SK-N-MC (cell line): ENCODE measurements around the gene SECTM1.

ENCODE experiments used
- EZH2 ChIP-seq: fragments of 200-600 bp; sonication (generic); IDR thresholded peaks from one replicate; pipeline ENCODE4 v1.6.1; 2017; ENCODE audit warnings: antibody characterized with exemption
- FOXP2 ChIP-seq: optimal IDR thresholded peaks from 2 replicates; pipeline ENCODE3; 2011; ENCODE audit warnings: mild to moderate bottlenecking, moderate library complexity; ENCODE audit not compliant: insufficient read depth; ENCODE audit errors: extremely low read length, control extremely low read depth
- POLR2AphosphoS5 ChIP-seq: IDR thresholded peaks from 2 replicates; pipeline ENCODE4 v1.6.1; 2012; ENCODE audit warnings: mild to moderate bottlenecking, low read depth, low read length, borderline replicate concordance

DNA sequence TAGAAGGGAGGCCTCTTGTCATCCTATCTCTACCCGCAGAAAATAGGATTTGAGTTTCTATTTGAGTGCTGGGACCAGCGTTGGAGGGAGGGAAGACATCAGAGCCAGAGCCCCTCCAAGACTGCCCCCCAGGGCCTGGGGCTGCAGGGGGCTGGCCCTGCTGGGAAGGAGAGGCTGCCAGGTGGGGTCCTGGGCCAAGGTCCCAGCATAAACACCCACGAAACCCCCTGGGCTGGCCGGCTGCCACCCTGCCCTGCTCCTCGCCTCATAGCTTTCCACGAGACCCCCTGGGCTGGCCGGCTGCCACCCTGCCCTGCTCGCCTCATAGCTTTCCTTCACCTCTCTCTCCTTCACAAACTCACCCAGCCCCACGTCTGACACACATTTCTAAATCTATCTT, 14.9 kb upstream of the SECTM1 start:
- TF ChIP-seq POLR2AphosphoS5 (no peak), EZH2 (no peak), FOXP2 (no peak)
